KBM-7 (cell line): ENCODE results near the gene DYNLT2B.
"Not testable (repeated sequence)": the region's sequence is repeated elsewhere in the genome, so short reads cannot be mapped to it uniquely, and the experiment has no call there.

Experiments used
- DNase-seq: peaks from one replicate; pipeline ENCODE4 v3.0.0-alpha.2; 2015
- in situ Hi-C: fragments of 300-500 bp; cut with MboI; formaldehyde crosslinking; loops from 2 replicates; pipeline ENCODE4 v1.14.3; 2020; ENCODE audit warnings: low sequenced_read_pairs, low pct_unique_long_range_greater_than_20kb, mixed read lengths

DYNLT2B gene

GRCh38 chr3:196281962-196282361 lies 36.1 kb downstream of the DYNLT2B start:
- DNase-seq, result no peak
- in situ Hi-C loops, result no loop called here

- in situ Hi-C loops, result no loop called here
Measured at GRCh38 chr3:196280689-196281440, 37.2 kb downstream of the DYNLT2B start.

GRCh38 chr3:196275126-196275525 lies 42.9 kb downstream of the DYNLT2B start:
- in situ Hi-C loops, result no loop called here

More at GRCh38 chr3:196280689-196281440, 37.2 kb downstream of the DYNLT2B start:
- no peak for DNase-seq

GRCh38 chr3:196274585-196274984 lies 43.5 kb downstream of the DYNLT2B start:
- in situ Hi-C loops, result no loop called here

More at GRCh38 chr3:196275126-196275525, 42.9 kb downstream of the DYNLT2B start:
- DNase-seq, result no peak

GRCh38 chr3:196273655-196274054 lies 44.4 kb downstream of the DYNLT2B start:
- DNase-seq, result no peak
- in situ Hi-C loops, result no loop called here

More at GRCh38 chr3:196274585-196274984, 43.5 kb downstream of the DYNLT2B start:
- no peak for DNase-seq

GRCh38 chr3:196272826-196273225 lies 45.2 kb downstream of the DYNLT2B start:
- in situ Hi-C loops, result no loop called here
- no peak for DNase-seq

GRCh38 chr3:196270499-196270898 lies 47.5 kb downstream of the DYNLT2B start:
- in situ Hi-C loops, result no loop called here
- no peak for DNase-seq

- in situ Hi-C loops, result no loop called here
- peak; percentile 14 for DNase-seq
Measured at GRCh38 chr3:196268284-196269163, 49.5 kb downstream of the DYNLT2B start.

GRCh38 chr3:196263819-196264218 lies 54.2 kb downstream of the DYNLT2B start:
- no peak for DNase-seq
- in situ Hi-C loops, result no loop called here

- DNase-seq, result no peak
- in situ Hi-C loops, result no loop called here
Measured at GRCh38 chr3:196260784-196261183, 57.3 kb downstream of the DYNLT2B start.

GRCh38 chr3:196255776-196256175 lies 62.3 kb downstream of the DYNLT2B start:
- in situ Hi-C loops, result no loop called here
- no peak for DNase-seq

GRCh38 chr3:196254376-196255283 lies 63.4 kb downstream of the DYNLT2B start:
- in situ Hi-C loops, result no loop called here
- no peak for DNase-seq

- in situ Hi-C loops, result no loop called here
- no peak for DNase-seq
Measured at GRCh38 chr3:196251918-196252317, 66.1 kb downstream of the DYNLT2B start.

GRCh38 chr3:196246612-196247308 lies 71.3 kb downstream of the DYNLT2B start:
- no peak for DNase-seq

GRCh38 chr3:196244166-196244565 lies 73.9 kb downstream of the DYNLT2B start:
- in situ Hi-C loops, DNase-seq: not testable (repeated sequence)

More at GRCh38 chr3:196246612-196247308, 71.3 kb downstream of the DYNLT2B start:
- in situ Hi-C loops, result no loop called here

GRCh38 chr3:196241704-196242103 lies 76.3 kb downstream of the DYNLT2B start:
- in situ Hi-C loops, result no loop called here
- no peak for DNase-seq
